ENCODE results near the gene FAM135A.
A peak's percentile ranks its signal among the peaks of the same experiment; 100 is the strongest.

GRCh38 chr6:70413114-70413991 lies at the start of gene FAM135A:
- TF ChIP-seq CTCF (IDR thresholded peaks at IDR 0.05) (no peak), POLR2A (IDR thresholded peaks at IDR 0.05) (peak in 1 of 4 donors; percentile 27)
